ENCODE results near the gene GDF9.
"Not testable (repeated sequence)": the region's sequence is repeated elsewhere in the genome, so short reads cannot be mapped to it uniquely, and the experiment has no call there.

The GDF9 gene

DNA sequence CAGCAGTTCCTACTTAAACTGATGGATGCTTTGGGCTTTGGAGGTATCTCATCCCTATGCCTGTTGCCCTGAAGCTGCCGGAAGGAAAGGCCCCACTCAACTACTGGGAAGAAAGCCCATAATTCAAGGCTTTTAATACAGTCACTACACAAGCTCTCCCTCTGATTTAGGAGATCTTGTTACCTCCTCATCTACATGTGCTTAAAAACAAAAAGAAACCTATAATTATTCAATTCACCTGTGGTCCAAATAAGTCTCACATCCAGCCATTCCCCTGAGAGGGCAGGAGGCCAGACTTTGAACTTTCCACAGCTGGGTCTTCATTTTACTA, 6.5 kb upstream of the GDF9 start:
- DNase-seq: no peak

DNA sequence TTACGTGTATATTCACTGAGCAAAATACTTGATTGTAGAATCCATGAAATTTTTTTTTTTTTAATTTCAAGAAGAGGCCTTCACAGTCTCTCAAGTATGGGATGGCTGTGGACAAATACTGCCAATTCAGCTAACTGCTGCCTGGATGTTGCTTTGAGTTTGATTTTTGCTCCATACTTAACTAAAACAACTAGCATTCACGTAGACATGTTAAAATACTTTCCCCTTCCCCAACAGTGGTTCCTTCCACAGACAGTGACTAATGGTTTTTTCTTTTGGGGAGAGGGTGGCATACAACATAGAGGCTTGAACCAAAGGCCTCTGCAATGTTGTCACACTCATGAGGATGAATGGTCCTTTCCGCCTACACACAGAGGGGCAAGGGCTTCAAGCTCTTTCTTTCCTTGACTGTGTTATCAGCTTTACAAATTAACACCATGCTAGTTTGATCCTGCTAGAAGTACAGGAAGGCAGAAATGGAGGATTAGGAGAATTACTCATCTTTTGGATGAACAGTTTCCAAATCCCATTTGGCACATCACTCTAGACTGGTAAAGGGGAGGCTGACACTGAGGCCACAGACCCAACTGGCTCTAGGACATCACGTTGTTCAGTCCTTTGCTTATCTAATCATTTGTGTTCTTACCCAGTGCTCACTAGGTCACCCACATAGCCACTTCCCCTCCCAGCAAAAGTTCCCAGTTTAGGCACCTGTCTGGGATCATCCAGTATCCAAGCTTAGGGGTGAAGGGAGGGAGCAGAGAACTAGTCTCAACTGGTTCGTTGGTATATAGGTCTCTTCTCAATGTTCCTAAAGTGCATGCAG, 5.4 kb upstream of the GDF9 start:
- DNase-seq: no peak

DNA sequence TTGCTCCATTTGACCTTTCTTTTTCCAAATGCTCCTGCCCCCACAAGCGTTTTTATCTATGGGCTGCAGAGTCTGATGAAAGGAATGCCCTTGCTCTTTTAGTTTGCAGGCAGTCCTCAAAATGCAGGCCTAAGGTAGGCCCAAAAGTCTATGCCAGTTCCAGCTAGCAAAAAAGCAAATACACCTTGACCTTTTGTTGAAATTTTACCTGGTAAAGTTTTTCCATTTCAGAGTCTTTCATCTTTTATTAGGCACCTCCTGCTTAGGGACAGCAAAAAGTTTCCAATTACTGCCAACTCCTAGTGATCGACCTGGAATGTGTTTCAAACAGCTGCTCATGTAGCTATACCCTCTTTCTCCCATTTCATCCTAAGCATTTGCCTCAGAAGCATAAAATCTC, 4.5 kb upstream of the GDF9 start:
- DNase-seq: no peak

DNA sequence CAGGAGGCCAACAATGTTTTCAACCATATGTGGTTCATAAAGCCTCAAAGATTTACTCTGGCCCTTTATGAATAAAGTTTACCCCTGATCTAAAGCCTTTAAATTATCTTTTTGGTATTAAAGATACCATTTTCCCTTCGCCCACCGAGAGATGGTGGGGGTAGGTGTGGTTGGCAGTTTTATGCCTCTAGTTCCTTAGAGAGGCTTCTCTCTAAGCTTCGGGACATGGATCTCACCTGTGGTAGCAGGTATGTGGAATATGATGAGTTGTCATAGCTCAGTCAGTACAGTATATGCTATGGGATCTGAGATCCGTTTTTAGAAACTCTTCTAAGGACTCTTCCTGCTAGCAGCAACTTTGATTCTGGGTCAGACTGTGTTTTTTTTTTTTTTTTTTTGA, 2.5 kb upstream of the GDF9 start:
- no peak for DNase-seq

DNA sequence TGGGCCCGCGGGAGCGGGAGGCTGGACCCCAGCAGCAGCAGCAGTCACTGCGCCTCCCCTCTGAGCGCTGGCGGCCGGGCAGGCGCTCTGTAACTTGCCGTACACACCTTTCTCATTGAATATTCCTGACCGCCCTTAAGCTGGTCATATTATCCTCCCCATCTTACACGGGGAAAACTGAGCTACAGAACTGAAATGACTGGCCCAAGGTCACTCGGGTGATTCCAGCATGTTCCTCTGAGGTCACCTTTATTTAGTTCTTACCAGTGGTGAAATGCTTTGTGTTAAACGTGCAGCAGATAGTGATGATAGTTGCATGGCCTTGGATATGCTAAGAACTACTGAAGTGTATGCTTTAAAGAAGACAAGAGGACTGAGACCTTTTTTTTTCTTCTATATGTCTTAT, 780 bp upstream of the GDF9 start:
- no peak for DNase-seq

DNA sequence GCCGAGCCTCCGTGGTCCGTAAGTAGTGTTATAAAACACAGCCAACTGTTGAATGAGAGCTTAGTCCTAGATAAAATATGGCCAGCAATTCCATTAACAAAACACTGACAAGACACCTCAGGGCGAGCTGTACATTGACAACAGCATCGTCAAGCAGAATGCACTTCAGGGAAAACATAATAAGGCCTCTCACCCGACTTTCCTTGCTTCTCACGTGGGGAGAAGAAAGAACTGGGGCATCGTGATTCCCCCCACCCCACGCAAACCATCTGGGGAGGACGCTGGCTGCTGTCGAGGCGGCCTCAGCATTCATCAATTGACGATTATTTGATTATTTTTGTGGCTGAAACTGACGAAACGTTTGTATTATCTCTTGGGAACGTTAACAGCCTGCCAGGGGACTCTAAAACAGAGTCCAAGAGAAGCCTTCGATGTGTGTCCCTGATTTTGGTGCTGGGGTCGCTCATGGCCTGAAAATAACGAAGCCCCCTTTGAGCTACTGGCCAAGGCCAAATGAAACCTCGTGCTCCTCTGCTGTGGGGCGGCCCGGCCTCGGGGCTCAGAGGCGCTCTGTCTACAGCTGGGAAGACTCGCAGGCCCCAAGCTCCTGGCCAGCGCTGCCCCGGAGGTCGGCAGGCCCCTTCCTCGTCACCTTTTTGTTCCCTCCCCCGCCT, 464 bp downstream of the GDF9 start:
- no peak for DNase-seq

DNA sequence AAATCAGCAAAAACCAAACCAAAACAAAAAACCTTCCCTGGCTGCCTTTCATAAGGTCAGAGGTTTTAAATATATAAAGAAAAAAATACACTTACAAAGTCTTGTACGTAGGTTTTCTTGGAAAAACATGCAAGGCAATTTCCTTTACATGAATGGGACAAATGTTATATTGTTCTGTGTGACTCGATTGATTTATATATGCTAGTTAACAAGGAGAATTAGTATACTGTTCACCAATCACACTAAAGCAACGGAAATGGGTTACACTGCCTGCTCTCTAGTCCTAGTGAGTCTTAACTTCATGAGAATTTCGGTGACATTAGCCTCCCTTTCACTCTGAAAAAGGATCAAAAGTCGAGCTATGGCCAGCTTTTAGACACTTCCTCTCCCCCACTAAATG, 5.5 kb downstream of the GDF9 start:
- DNase-seq: no peak

DNA sequence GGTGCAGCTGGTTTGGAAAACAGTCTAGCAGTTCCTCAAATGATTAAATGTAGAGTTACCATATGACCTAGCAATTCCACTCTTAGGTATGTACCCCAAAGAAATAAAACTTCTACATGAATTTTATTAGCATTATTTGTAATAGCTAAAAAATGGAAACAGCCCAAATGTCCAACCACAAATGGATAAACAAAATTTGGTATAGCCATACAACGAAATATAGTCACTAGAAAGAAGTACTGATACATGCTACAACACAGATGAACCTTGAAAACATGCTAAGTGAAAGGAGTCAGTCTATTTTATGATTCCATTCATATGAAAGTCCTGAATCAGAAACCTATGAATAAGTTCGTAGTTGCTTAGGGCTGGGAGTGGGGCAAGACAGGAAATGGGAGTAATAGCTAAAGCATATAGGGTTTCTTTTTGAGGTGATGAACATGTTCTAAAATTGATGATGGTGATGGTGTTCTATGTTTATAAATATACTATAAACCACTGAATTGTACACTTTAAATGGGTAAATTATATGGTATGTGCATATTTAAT, 6.3 kb downstream of the GDF9 start:
- DNase-seq: no peak

DNA sequence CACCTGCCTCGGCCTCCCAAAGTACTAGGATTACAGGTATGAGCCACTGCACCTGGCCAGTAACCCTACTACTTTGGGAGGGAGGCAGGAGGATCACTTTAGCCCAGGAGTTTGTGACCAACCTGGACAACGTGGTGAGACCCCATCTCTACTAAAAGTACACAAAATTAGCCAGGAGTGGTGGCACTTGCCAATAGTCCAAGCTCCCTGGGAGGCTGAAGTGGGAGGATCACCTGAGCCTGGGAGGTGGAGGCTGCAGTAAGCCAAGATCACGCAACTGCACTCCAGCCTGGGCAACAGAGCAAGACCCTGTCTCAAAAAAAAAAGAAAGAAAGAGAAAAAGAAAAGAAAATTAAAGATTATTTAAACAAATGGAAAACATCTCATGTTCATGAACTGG, 10.3 kb downstream of the GDF9 start:
- DNase-seq: no peak

DNA sequence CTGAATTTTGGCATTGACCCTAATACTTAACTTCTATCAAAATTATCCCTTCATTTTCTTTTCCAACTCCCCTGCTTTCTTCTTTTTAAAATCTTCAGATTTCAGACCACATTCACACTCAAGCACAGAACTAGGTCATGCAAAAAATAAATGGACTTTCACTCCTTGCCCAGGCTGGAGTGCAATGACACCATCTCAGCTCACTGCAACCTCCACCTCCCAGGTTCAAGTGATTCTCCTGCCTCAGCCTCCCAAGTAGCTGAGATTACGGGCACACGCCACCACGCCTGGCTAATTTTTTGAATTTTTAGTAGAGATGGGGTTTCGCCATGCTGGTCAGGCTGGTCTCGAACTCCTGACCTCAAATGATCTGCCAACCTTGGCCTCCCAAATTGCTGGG, 11.3 kb downstream of the GDF9 start:
- DNase-seq: not testable (repeated sequence)

DNA sequence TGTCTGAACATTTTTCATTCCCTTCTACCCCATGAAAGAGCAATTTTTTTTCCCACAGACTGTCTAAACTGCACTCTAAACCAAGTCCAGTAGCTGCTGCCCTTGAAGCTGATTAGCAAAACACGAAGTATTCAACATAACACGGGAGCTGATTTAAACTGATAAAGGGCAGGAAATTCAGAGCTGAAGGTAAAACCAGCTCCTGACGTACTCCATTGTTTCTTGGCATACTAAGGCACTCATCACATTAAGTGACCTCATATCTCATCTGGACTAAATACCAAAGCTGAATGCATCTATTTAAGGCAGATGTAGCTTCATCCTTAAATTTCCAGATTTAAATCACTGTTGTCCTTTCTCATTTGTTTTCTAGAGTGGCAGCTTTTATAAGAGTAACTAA, 12.0 kb downstream of the GDF9 start:
- no peak for DNase-seq

DNA sequence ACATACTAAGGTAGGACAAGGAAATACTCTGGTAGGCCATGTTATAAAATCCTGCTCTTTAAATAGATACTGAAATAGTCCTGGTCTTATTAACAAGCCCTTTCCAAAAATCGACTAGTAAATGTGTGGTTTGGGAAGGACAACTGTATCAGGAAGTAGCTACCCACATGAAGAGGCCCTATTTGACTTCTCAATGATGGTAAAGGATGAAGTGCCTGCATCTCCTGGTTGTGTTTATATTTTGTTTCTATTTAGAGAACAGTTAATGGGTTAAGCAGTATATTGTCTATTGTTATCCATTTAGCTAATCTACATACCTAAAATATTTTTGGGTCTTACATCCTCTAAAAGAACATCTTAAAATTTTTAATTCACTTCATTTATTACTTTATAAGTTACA, 12.5 kb downstream of the GDF9 start:
- no peak for DNase-seq

DNA sequence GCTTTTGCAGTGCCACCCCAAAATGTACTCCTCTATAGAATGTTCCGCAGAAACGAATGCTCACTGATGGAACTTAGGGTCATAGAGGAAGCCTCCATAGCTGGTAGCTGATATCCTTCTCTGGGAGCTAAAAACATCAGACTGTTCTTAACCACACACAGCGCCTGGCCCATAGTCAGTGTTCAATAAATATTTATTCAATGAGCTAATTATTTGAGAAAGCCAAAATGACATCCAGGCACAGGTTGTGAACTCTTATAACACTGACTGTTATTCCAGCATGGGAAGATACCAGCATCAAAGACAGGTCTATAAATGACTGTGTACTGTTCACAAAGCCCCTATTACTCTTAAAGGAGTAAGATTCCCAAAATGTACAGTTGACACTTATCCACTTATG, 12.9 kb downstream of the GDF9 start:
- DNase-seq: no peak

DNA sequence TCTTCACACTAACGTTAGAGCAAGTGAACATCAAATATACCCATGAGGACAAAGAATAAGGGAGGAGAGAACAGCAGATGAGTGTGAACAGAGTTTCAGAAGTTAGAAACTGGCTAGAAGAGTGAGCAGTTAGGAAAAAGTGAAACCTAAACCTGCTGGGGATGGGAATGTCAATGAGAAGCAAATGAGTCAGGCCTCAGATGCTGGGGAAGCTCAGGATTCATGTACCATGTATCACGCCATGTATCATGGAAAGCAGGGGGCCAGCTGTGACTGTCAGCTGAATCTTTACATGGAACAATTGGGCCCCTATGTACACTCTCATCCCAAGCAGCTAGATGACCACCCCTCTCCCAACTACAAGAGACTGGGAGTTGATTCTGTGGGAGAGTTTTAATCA, 16.2 kb downstream of the GDF9 start:
- no peak for DNase-seq

DNA sequence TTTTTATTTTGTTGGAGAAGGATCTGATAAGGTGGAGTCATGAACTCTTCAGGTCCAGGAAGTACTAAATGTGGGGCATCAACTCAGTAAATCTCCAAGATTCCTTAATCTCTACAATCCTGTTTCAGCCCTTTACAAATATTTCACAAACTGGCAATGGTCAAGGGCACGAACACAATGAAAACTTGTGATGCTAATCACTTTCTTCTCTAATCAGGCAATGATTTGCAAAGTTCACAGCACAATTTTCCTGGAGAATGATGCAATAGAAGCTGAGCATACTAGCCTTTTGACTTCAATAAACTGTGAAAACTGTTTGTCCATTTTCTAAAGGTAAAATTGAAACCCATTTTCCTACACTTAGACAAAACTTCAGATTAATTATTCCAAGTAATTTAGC, 16.9 kb downstream of the GDF9 start:
- DNase-seq: no peak

DNA sequence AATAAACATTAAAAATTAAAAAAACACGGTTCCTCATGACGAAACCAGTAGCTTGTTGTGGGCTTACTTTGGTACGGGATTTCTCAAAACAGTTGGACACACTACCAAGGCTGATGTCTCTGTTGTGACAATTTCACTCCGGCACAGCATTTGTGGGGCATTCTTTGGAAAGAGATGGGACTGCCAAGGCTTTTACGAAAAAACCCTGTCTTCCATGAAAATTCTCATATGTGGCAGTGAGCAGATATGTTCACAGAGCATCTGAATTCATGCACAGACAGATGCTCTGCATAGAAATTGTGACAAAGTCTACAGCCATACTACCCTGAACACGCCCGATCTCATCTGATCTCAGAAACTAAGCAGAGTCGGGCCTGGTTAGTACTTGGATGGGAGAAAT, 18.0 kb downstream of the GDF9 start:
- no peak for DNase-seq

DNA sequence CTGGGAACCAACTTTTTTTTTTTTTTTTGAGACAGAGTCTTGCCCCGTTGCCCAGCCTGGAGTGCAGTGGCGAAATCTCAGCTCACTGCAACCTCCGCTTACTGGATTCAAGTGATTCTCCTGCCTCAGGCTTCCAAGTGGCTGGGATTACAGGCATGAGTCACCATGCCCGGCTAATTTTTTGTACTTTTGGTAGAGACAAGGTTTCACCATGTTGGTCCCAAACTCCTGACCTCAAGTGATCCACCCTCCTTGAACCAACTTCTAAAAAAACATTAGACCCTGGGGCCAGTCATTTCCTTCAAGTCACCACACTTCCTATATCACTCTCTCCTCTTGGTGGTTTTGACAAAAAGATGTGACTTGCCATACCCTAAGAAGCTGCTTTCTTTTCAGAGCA, 25.0 kb downstream of the GDF9 start:
- peak in 1 of 2 donors; percentile 21 for DNase-seq

DNA sequence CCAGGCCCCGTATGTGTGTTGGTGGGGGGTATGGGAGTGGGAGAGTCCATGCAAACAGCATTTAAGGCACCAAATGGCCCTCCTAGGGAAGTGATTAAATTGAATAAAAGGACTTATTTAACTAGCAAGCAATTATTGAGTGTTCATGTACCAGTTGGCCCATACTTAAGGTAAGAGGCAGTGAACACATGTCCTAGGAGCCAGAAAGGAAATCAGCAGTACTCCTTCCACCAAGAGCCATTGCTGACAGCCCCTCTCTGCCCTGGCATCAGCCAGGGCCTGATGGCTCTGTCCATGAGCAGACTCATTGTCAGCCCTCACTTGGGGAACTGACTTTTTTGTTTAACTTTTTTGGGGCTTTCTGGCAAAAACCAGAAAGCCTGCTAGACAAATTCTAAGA, 25.4 kb downstream of the GDF9 start:
- DNase-seq: no peak

DNA sequence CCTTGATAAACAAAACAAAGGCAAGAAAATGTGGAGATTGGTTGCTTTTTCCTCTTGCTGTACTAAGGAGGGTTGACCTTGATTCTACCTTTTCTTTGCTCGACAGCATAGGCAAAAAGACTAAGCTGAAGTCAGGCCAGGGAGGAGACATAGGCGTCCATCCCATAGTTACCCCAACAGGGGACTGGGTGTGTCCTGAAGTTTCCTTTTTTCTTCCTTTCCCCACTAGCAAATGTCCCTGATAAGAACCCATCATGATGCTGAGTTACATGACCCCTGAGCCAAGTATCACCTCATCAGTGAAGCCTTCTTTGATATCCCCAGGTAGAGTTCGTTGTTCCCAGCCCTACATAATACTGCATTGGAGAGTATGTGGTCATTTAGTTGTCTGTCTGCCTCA, 26.0 kb downstream of the GDF9 start:
- DNase-seq: no peak

DNA sequence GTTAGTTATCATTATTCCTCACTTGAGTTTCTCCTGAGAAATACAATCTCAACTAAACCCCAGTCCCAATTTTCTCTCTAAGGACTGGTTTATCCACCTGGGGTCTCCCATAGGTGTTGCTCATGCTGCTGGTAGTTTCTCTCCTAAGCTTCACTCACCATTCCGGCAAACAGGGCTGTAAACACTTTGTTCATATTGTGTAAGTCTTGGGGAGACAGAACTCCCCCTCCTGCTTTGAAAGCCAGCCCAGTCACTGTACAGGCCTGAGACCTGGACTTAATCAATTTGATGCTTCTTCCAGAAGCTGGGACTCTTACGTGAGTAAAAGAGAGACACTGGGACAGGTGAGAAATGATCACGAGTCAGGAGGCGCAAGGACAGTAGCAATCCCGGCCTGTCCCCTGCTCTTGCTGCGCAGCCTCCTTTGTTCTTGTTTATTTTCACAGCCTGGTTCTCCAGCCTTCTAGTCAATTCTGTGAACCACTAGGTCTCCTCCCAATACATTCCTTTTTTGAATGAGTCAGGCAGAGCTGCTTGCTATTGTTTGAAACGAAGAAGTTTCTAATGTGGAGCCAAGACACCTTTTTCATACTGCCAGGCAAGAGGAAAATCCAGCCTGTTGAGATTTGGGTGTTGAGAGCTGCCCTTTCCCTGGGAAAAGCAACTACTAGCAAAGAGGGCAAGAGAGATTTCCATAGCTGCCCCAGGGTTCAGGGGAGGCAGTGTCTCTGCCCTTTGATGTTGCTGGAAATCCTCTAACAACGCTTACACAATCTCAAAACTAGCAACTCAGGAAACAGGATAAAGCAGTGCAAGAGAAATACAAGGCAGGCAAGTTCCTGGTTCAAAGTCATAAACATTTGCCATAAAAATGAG, 26.6 kb downstream of the GDF9 start:
- no peak for DNase-seq

DNA sequence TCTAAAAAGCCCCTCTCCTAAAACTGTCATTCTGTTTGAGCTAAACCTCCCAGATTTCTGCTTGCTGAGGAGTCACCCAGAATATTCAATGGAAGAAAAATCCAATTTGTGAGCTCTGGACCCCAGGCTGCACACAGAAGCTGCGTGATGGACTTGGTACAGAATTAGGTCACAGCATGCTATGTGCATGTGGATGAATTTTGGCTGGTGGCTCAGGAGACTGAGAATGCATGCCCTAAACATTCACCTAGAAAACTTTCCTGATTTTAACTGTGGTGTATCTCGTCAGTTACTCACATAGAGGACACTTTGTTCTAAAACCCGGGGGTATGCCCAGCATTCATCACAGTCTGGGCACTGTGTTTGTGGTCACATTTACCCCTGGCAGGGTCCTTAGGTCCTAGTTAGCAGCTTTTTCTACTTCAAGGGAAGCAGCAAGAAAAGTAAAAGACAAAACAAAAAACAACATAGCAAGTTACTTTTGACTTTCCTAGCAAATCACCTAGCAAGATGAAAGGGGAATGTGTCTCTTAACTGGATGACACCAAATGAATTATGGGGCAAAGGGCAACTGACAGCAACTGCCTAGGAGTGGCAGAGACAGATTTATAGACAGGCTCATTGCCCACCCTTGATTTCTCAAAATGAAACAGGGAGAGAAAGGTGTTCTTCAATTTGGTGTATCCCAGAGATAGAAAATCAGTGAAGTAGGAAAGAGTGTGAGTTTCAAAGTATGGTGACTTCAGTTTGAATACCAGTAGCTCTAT, 27.6 kb downstream of the GDF9 start:
- no peak for DNase-seq

DNA sequence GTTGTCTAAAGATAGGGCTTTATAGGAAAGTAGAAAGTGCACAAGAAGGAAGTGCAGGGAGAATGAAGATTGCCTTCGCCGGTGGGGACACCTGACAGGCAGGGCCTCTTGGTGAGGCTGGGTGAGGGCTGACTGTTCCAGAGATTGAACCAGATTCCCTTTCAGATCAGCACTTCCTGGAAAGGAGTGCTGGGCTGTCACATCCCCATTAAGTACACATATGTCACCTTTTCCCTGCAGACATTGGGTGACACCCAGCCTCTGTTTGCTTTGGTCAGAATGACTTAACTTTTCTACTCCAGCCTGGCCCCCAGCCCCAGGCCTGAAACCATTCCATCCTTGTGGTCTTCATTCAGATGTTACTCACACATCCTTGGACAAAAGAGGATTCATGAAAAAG, 28.4 kb downstream of the GDF9 start:
- DNase-seq: no peak

DNA sequence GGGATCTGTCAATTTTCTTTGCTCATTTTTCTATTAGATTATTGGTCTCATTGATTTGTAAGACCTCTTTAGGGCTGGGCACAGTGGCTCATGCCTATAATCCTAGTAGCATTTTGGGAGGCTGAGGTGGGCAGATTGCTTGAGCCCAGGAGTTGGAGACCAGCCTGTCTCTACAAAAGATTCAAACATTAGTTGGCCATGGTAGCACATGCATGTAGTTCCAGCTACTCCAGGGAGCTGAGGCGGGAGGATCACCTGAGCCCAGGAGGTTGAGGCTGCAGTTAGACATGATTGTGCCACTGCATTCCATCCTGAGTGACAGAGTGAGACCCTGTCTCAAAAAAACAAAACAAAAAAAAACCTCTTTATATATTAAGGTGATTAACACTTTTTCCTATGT, 29.4 kb downstream of the GDF9 start:
- no peak for DNase-seq
